SK-N-SH (cell line): ENCODE measurements around the gene TMCO4. TPM values are rescaled to one million over a fixed set of nuclear protein-coding genes. Genes with fewer than 3 reads are reported as not detected.

Experiments used
- CTCF ChIA-PET: fragments of 300-600, 350-600 bp; formaldehyde crosslinking; extraction: SDS; loops from one replicate; lab custom pipeline; 2021; lab: Yijun Ruan, JAX
- POLR2A ChIA-PET: fragments of 350-600 bp; sonication (Branson Sonifier 250); formaldehyde crosslinking; extraction: SDS; loops from one replicate; lab custom pipeline; 2020; ENCODE audit warnings: antibody characterized with exemption, inconsistent platforms; lab: Yijun Ruan, JAX
- DNase-seq: peaks from one replicate; pipeline ENCODE4 v3.0.0; 2012
- H2AFZ ChIP-seq: fragments of 200-600 bp; sonication (generic); 2 replicates; pipeline ENCODE4 v1.8.1; 2016; ENCODE audit warnings: antibody characterized with exemption, mild to moderate bottlenecking, low read depth
- H3F3A ChIP-seq: fragments of 200-600 bp; sonication (generic); replicated peaks from 2 replicates; pipeline ENCODE3; 2016; ENCODE audit warnings: antibody characterized with exemption, mild to moderate bottlenecking; ENCODE audit not compliant: insufficient read depth
- H3K27ac ChIP-seq, 2 experiments: fragments of 200-500 bp in 1 of 2; fragments of 200-600 bp in 1 of 2; sonication (Bioruptor generic) in 1 of 2; sonication (generic), shearing (Covaris generic) in 1 of 2; 2 replicates each; pipeline versions ENCODE4 v1.5.1 to v1.6.1; 2014 to 2016; ENCODE audit warnings: low read depth in 2 of 2, inconsistent platforms in 1 of 2, low read length in 1 of 2, mild to moderate bottlenecking in 1 of 2, mixed read lengths in 1 of 2
- H3K27me3 ChIP-seq: fragments of 200-600 bp; sonication (generic), shearing (Covaris generic); 2 replicates; pipeline ENCODE4 v1.6.1; 2016; ENCODE audit warnings: mixed run types; ENCODE audit not compliant: insufficient read depth
- H3K36me3 ChIP-seq, 2 experiments: fragments of 200-500 bp in 1 of 2; fragments of 200-600 bp in 1 of 2; sonication (Bioruptor generic) in 1 of 2; sonication (generic) in 1 of 2; replicated peaks in 1 of 2; 2 replicates each; pipeline versions ENCODE3 to v1.5.1; 2014 to 2016; ENCODE audit warnings: low read length in 1 of 2, mild to moderate bottlenecking in 1 of 2; ENCODE audit not compliant: insufficient read depth in 2 of 2, control insufficient read depth in 1 of 2
- H3K4me1 ChIP-seq, 2 experiments: fragments of 200-500 bp in 1 of 2; fragments of 200-600 bp in 1 of 2; sonication (Bioruptor generic) in 1 of 2; sonication (generic), shearing (Covaris generic) in 1 of 2; 2 replicates each; pipeline versions ENCODE4 v1.5.1 to v1.6.1; 2014 to 2016; ENCODE audit warnings: low read depth in 1 of 2, low read length in 1 of 2, mixed run types in 1 of 2; ENCODE audit not compliant: insufficient read depth in 2 of 2, control insufficient read depth in 1 of 2
- H3K4me2 ChIP-seq: fragments of 200-600 bp; sonication (generic), shearing (Covaris generic); 2 replicates; pipeline ENCODE4 v1.6.1; 2017; ENCODE audit warnings: mixed run types
- H3K4me3 ChIP-seq, 2 experiments: fragments of 200-500 bp in 1 of 2; fragments of 200-600 bp in 1 of 2; sonication (Bioruptor generic) in 1 of 2; sonication (generic), shearing (Covaris generic) in 1 of 2; 2 replicates each; pipeline versions ENCODE4 v1.5.1 to v1.8.1; 2014 to 2016; ENCODE audit warnings: low read depth in 2 of 2, inconsistent platforms in 1 of 2, low read length in 1 of 2, mild to moderate bottlenecking in 1 of 2, mixed read lengths in 1 of 2, moderate library complexity in 1 of 2
- H3K79me2 ChIP-seq: fragments of 200-600 bp; sonication (generic); 2 replicates; pipeline ENCODE4 v1.8.1; 2017; ENCODE audit warnings: mild to moderate bottlenecking; ENCODE audit not compliant: insufficient read depth
- H3K9ac ChIP-seq: fragments of 200-600 bp; sonication (generic); 2 replicates; pipeline ENCODE4 v1.6.1; 2017; ENCODE audit warnings: mixed run types
- H3K9me2 ChIP-seq: fragments of 200-600 bp; sonication (generic); 2 replicates; pipeline ENCODE4 v1.6.1; 2017; ENCODE audit warnings: mixed run types
- H3K9me3 ChIP-seq: fragments of 200-600 bp; sonication (generic); 2 replicates; pipeline ENCODE4 v1.6.1; 2017; ENCODE audit warnings: mixed run types, mild to moderate bottlenecking, moderate library complexity
- H4K20me1 ChIP-seq: fragments of 200-600 bp; sonication (generic); 2 replicates; pipeline ENCODE4 v1.6.1; 2017; ENCODE audit warnings: mild to moderate bottlenecking, mixed run types; ENCODE audit not compliant: insufficient read depth
- ELF1 ChIP-seq: IDR thresholded peaks from 2 replicates; pipeline ENCODE4 v1.4.0; 2012
- EZH2phosphoT487 ChIP-seq: fragments of 200-600 bp; sonication (generic); IDR thresholded peaks from 2 replicates; pipeline ENCODE4 v1.6.1; 2017; ENCODE audit warnings: low read depth, mixed run types, mild to moderate bottlenecking, antibody characterized with exemption, moderate library complexity, borderline replicate concordance
- FOSL2 ChIP-seq: IDR thresholded peaks from 2 replicates; pipeline ENCODE4 v1.4.0; 2012; ENCODE audit warnings: low read depth, mild to moderate bottlenecking, moderate library complexity, borderline replicate concordance
- FOXM1 ChIP-seq: IDR thresholded peaks from 2 replicates; pipeline ENCODE4 v1.4.0; 2012; ENCODE audit warnings: low read depth, mild to moderate bottlenecking
- GATA2 ChIP-seq: sonication (generic); formaldehyde crosslinking; IDR thresholded peaks from 2 replicates; pipeline ENCODE4 v1.5.0; 2020; ENCODE audit warnings: mild to moderate bottlenecking, missing genetic modification reagents
- JUND ChIP-seq: IDR thresholded peaks from 2 replicates; pipeline ENCODE4 v1.4.0; 2012
- MXI1 ChIP-seq: IDR thresholded peaks from 2 replicates; pipeline ENCODE4 v1.6.1; 2012; ENCODE audit warnings: mild to moderate bottlenecking, low read depth, low read length, improper control_type of control experiment
- NRF1 ChIP-seq: IDR thresholded peaks from 2 replicates; pipeline ENCODE4 v1.6.1; 2012; ENCODE audit warnings: low read depth, mild to moderate bottlenecking, low read length
- RAD21 ChIP-seq: IDR thresholded peaks from 2 replicates; pipeline ENCODE4 v1.6.1; 2012; ENCODE audit warnings: mild to moderate bottlenecking, low read length
- RCOR1 ChIP-seq: fragments of 150-350 bp; IDR thresholded peaks from 2 replicates; pipeline ENCODE4 v1.6.1; 2017; ENCODE audit warnings: antibody characterized with exemption, low read length
- REST ChIP-seq: IDR thresholded peaks from 2 replicates; pipeline ENCODE4 v1.6.1; 2012; ENCODE audit warnings: mild to moderate bottlenecking, low read depth, low read length, moderate library complexity
- RFX5 ChIP-seq: IDR thresholded peaks from 2 replicates; pipeline ENCODE4 v1.6.1; 2012; ENCODE audit warnings: mild to moderate bottlenecking, improper control_type of control experiment, low read length
- SIN3A ChIP-seq: IDR thresholded peaks from 2 replicates; pipeline ENCODE4 v1.6.1; 2012; ENCODE audit warnings: low read depth, mild to moderate bottlenecking, low read length, moderate library complexity, borderline replicate concordance
- SMC3 ChIP-seq: IDR thresholded peaks from 2 replicates; pipeline ENCODE4 v1.6.1; 2012; ENCODE audit warnings: low read depth, low read length, improper control_type of control experiment
- TAF1 ChIP-seq: IDR thresholded peaks from 2 replicates; pipeline ENCODE4 v1.6.1; 2012; ENCODE audit warnings: low read depth, mild to moderate bottlenecking, low read length, moderate library complexity, borderline replicate concordance
- TCF12 ChIP-seq: IDR thresholded peaks from 2 replicates; pipeline ENCODE4 v1.4.0; 2012
- TEAD4 ChIP-seq: IDR thresholded peaks from 2 replicates; pipeline ENCODE4 v1.4.0; 2012; ENCODE audit warnings: mild to moderate bottlenecking, borderline replicate concordance; ENCODE audit not compliant: insufficient read depth
- YY1 ChIP-seq: IDR thresholded peaks from 2 replicates; pipeline ENCODE4 v1.4.0; 2012; ENCODE audit warnings: low read depth, mild to moderate bottlenecking
- ZBTB33 ChIP-seq: IDR thresholded peaks from 2 replicates; pipeline ENCODE4 v1.4.0; 2012; ENCODE audit warnings: low read depth, borderline replicate concordance
- WGBS: methylation state at CpG from one replicate; pipeline ENCODE4 v1.1.6; 2017; ENCODE audit warnings: low lambda C conversion rate; 5-methylcytosine and 5-hydroxymethylcytosine counted together
- polyA plus RNA-seq, 3 experiments: library from polyadenylated mRNA; depleted of rRNA; stranded (reverse); fragments of >200 nt; gene quantifications; 2 replicates each; pipeline ENCODE4 v1.2.3, GENCODE V29; 2012
- TF ChIP-seq, protein P1 (sequence below): fragments of 200-600 bp; sonication (generic); IDR thresholded peaks from 2 replicates; pipeline ENCODE4 v1.6.1; 2017; ENCODE audit warnings: antibody characterized with exemption, mild to moderate bottlenecking, moderate library complexity

TMCO4 gene
- polyA plus RNA-seq, 1 of the 3 experiments (the other 2 are of a cell fraction) = 4.2 TPM

DNA sequence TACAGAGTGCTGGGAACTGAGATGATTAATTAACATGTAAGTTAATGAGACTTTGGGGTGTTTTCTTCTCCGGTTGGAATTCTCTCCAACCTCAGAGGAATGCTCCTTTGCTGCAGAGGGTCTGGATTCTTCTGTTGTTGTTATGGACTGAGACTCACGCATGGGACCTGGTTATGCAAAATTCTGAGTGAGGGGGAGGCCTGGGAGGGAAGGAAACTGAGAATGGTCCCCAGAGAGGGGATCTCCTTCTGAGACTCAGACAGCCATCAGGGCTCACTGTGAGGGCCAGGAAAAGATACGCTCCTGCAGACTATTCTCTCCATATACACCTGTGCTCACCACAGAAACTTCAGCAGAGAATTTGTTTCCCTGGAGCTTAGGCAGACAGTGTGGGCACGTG lies 78.7 kb downstream of the TMCO4 start:
- no peaks in the 10 kb centered on the region for H3K36me3 ChIP-seq
- H3K4me1 ChIP-seq = peaks cover 0 to 4% of the 10 kb centered on the region in 2 experiments; a peak in 1 of 4 replicates
- H3K27me3 ChIP-seq = no peaks in the 10 kb centered on the region
- H3F3A ChIP-seq = no peaks in the 10 kb centered on the region
- 76% methylated on average over 4 of the region's 4 CpGs for WGBS
- H3K4me2 ChIP-seq = no peak overlapping the region
- no peak for TF ChIP-seq TAF1
- TF ChIP-seq GATA2 (CRISPR knock-in tag) = no peak
- no peak for TF ChIP-seq TCF12
- TF ChIP-seq RAD21 = no peak
- no peak for TF ChIP-seq RFX5
- no peak for TF ChIP-seq JUND
- TF ChIP-seq FOSL2 = no peak
- no peak for TF ChIP-seq SIN3A
- TF ChIP-seq NRF1 = no peak
- TF ChIP-seq MXI1 = no peak
- TF ChIP-seq RCOR1 = no peak
- TF ChIP-seq ELF1 = no peak
- no peak for TF ChIP-seq FOXM1
- TF ChIP-seq TEAD4 = no peak
- TF ChIP-seq, protein P1, sequence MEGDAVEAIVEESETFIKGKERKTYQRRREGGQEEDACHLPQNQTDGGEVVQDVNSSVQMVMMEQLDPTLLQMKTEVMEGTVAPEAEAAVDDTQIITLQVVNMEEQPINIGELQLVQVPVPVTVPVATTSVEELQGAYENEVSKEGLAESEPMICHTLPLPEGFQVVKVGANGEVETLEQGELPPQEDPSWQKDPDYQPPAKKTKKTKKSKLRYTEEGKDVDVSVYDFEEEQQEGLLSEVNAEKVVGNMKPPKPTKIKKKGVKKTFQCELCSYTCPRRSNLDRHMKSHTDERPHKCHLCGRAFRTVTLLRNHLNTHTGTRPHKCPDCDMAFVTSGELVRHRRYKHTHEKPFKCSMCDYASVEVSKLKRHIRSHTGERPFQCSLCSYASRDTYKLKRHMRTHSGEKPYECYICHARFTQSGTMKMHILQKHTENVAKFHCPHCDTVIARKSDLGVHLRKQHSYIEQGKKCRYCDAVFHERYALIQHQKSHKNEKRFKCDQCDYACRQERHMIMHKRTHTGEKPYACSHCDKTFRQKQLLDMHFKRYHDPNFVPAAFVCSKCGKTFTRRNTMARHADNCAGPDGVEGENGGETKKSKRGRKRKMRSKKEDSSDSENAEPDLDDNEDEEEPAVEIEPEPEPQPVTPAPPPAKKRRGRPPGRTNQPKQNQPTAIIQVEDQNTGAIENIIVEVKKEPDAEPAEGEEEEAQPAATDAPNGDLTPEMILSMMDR = no peak
- TF ChIP-seq SMC3 = no peak
- TF ChIP-seq EZH2phosphoT487 = no peak
- TF ChIP-seq REST = no peak
- no peak for TF ChIP-seq ZBTB33
- no peak for TF ChIP-seq YY1
- ChIA-PET POLR2A (no interaction called here), CTCF (interaction anchor here (1.1 kb wide), 1 partner anchor 162 kb away, joined by 3 read pairs; the partner anchor contains the start of gene OTUD3)
- H3K79me2 ChIP-seq = no peaks in the 10 kb centered on the region
- no peak overlapping the region for H3K4me3 ChIP-seq
- H3K27ac ChIP-seq = no peak overlapping the region
- no peaks in the 10 kb centered on the region for H3K9me3 ChIP-seq
- H3K9me2 ChIP-seq = no peaks in the 10 kb centered on the region
- no peak overlapping the region for H3K9ac ChIP-seq
- no peaks in the 10 kb centered on the region for H4K20me1 ChIP-seq
- no peak overlapping the region for H2AFZ ChIP-seq
- no peak for DNase-seq
